Fibroblast of lung (primary cell): ENCODE measurements around the gene CRIP2. TPM values are rescaled to one million over a fixed set of nuclear protein-coding genes. Genes with fewer than 3 reads are reported as not detected.

ENCODE experiments used
- DNase-seq, 2 donors: peaks; one replicate each; pipeline versions ENCODE4 v3.0.0 to v3.0.0-alpha.2; 2010; ENCODE audit warnings: low read depth in 2 of 2
- H2AFZ ChIP-seq: 2 replicates; pipeline ENCODE4 v1.5.1; 2012; ENCODE audit warnings: low read length, control low read depth, inconsistent platforms
- H3K27ac ChIP-seq: 2 replicates; pipeline ENCODE4 v1.5.1; 2011; ENCODE audit warnings: low read length, control low read depth; ENCODE audit not compliant: insufficient read depth
- H3K27me3 ChIP-seq: 2 replicates; pipeline ENCODE4 v1.5.1; 2011; ENCODE audit warnings: mild to moderate bottlenecking, low read length; ENCODE audit not compliant: control insufficient read depth, insufficient read depth
- H3K36me3 ChIP-seq: 2 replicates; pipeline ENCODE4 v1.5.1; 2011; ENCODE audit warnings: low read length; ENCODE audit not compliant: control insufficient read depth, insufficient read depth
- H3K4me1 ChIP-seq: 2 replicates; pipeline ENCODE4 v1.5.1; 2011; ENCODE audit warnings: low read length; ENCODE audit not compliant: control insufficient read depth, insufficient read depth; ENCODE audit errors: extremely low read depth
- H3K4me2 ChIP-seq: 2 replicates; pipeline ENCODE4 v1.5.1; 2011; ENCODE audit warnings: low read length, control low read depth; ENCODE audit not compliant: insufficient read depth; ENCODE audit errors: extremely low read depth
- H3K4me3 ChIP-seq, 4 experiments: fragments of 200-600 bp in 1 of 4; sonication (generic) in 1 of 4; replicated peaks in 1 of 4; 2 replicates each; pipeline ENCODE4 v1.5.1; 2011 to 2016; ENCODE audit warnings: low read length in 4 of 4, low read depth in 3 of 4, mild to moderate bottlenecking in 3 of 4, control low read depth in 2 of 4, inconsistent platforms in 1 of 4, mixed read lengths in 1 of 4; ENCODE audit not compliant: insufficient read depth in 1 of 4; ENCODE audit errors: control extremely low read depth in 1 of 4
- H3K79me2 ChIP-seq: 2 replicates; pipeline ENCODE4 v1.5.1; 2012; ENCODE audit warnings: mild to moderate bottlenecking, low read length, inconsistent platforms; ENCODE audit not compliant: control insufficient read depth, insufficient read depth
- H3K9ac ChIP-seq: 2 replicates; pipeline ENCODE4 v1.5.1; 2011; ENCODE audit warnings: mild to moderate bottlenecking, low read length, control low read depth; ENCODE audit not compliant: insufficient read depth
- H3K9me3 ChIP-seq: 2 replicates; pipeline ENCODE4 v1.5.1; 2012; ENCODE audit warnings: low read depth, low read length; ENCODE audit not compliant: control insufficient read depth, insufficient read depth
- H4K20me1 ChIP-seq: 2 replicates; pipeline ENCODE4 v1.5.1; 2011; ENCODE audit warnings: low read length; ENCODE audit not compliant: control insufficient read depth, insufficient read depth; ENCODE audit errors: extremely low read depth
- EZH2 ChIP-seq: IDR thresholded peaks from 2 replicates; pipeline ENCODE4 v1.5.1; 2012; ENCODE audit warnings: low read length, control low read depth, mild to moderate bottlenecking; ENCODE audit errors: missing control alignments
- polyA plus RNA-seq, 2 donors: library from polyadenylated mRNA; depleted of rRNA in 1 of 2; stranded (reverse) in 1 of 2; unstranded in 1 of 2; fragments of >200 nt; gene quantifications; 2 replicates each; pipeline ENCODE4 v1.2.1, GENCODE V29; 2011 to 2012; ENCODE audit warnings: missing spikeins in 1 of 2
- total RNA-seq: library from RNA; depleted of rRNA; stranded (reverse); fragments of >200 nt; gene quantifications from 2 replicates; pipeline ENCODE4 v1.2.1, GENCODE V29; 2014
- TF ChIP-seq, protein P1 (sequence below), 2 donors: IDR thresholded peaks in 1 of 2; conservative IDR thresholded peaks in 1 of 2; 1 replicate in 1 of 2; 2 replicates in 1 of 2; pipeline ENCODE4 v1.5.1; 2011 to 2012; ENCODE audit warnings: low read length in 2 of 2, control low read depth in 1 of 2, inconsistent platforms in 1 of 2, low read depth in 1 of 2, mild to moderate bottlenecking in 1 of 2

The CRIP2 gene
- total and polyA plus RNA-seq, 2 donors (not counting 1 experiment from before 2014, with no cell fraction given), result 58.9 to 68.5 TPM

DNA sequence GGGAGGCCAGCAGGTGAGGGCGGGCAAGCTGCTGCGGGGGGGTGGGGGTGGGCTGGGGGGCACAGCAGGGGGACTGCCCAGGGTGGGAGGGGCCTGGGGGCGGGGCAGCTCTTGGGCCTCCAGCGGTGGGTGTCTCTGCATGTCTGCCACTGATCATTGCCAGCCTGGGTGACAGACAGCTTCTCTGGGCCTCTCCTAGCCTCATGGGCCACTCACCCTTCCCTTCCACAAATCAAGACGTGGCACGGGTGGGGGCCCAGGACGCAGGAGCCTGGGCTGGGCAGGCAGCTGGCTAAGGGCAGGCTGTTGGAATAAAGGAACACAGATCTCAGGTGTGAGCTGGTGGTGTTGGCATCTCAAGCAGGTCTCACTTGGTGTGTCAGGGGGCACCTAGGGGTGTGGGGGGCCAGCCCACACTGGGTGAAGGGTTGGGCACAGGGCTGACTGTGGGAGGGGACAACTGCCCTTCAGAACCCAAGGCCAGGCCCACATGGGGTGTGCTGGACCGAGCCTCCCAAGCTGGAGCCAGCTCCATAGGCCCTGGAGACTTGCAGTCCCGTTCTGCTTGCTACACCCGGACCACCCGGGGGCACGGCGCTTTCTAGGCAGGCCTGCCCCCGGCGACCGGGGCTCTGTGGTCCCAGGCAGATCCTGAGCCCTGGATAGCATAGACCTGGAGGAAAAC lies 19.4 kb downstream of the CRIP2 start:
- H3K9me3 ChIP-seq, result no peaks in the 10 kb centered on the region
- H3K79me2 ChIP-seq, result peaks cover 3% of the 10 kb centered on the region
- H2AFZ ChIP-seq, result no peak overlapping the region
- H3K27ac ChIP-seq, result no peak overlapping the region
- no peak overlapping the region for H3K9ac ChIP-seq
- H3K27me3 ChIP-seq, result no peaks in the 10 kb centered on the region
- H3K36me3 ChIP-seq, result no peaks in the 10 kb centered on the region
- no peak overlapping the region for H3K4me2 ChIP-seq
- H4K20me1 ChIP-seq, result no peaks in the 10 kb centered on the region
- no peak for DNase-seq
- H3K4me3 ChIP-seq, result no peak overlapping the region
- peaks cover 4% of the 10 kb centered on the region for H3K4me1 ChIP-seq
- no peak for TF ChIP-seq EZH2
- TF ChIP-seq, protein P1, sequence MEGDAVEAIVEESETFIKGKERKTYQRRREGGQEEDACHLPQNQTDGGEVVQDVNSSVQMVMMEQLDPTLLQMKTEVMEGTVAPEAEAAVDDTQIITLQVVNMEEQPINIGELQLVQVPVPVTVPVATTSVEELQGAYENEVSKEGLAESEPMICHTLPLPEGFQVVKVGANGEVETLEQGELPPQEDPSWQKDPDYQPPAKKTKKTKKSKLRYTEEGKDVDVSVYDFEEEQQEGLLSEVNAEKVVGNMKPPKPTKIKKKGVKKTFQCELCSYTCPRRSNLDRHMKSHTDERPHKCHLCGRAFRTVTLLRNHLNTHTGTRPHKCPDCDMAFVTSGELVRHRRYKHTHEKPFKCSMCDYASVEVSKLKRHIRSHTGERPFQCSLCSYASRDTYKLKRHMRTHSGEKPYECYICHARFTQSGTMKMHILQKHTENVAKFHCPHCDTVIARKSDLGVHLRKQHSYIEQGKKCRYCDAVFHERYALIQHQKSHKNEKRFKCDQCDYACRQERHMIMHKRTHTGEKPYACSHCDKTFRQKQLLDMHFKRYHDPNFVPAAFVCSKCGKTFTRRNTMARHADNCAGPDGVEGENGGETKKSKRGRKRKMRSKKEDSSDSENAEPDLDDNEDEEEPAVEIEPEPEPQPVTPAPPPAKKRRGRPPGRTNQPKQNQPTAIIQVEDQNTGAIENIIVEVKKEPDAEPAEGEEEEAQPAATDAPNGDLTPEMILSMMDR (conservative IDR thresholded peaks at IDR 0.05 in 1 of 2, IDR thresholded peaks at IDR 0.05 in 1 of 2; ENCODE audit: low read depth in 1 of 2, low read length in 2 of 2), result no peak

DNA sequence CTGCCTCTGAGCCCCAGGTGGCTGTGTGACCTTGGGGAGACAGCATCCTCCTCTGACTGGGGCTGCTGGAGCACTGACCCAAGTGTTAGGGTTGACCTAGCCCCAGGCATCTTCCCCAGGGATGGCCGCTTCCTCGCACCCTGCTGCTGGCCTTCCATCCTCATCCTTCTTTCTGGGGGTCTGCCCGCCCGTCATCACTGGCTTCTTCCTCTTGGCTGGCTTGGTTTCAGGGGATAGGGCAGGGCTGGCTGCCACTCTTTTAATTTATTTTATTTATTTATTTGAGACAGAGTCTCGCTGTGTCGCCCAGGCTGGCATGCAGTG lies 19.9 kb downstream of the CRIP2 start:
- no peak for DNase-seq
- Histone ChIP-seq H3K27me3 (no peaks in the 10 kb centered on the region), H3K4me1 (no peaks in the 10 kb centered on the region), H3K79me2 (peaks cover 3% of the 10 kb centered on the region), H3K36me3 (no peaks in the 10 kb centered on the region), H3K4me3 (no peak overlapping the region), H3K27ac (no peak overlapping the region), H2AFZ (no peak overlapping the region), H3K4me2 (no peak overlapping the region), H4K20me1 (no peaks in the 10 kb centered on the region), H3K9ac (no peak overlapping the region), H3K9me3 (no peaks in the 10 kb centered on the region)
- no peak for TF ChIP-seq EZH2
- TF ChIP-seq, protein P1 (conservative IDR thresholded peaks at IDR 0.05 in 1 of 2, IDR thresholded peaks at IDR 0.05 in 1 of 2; ENCODE audit: low read depth in 1 of 2, low read length in 2 of 2), result no peak

DNA sequence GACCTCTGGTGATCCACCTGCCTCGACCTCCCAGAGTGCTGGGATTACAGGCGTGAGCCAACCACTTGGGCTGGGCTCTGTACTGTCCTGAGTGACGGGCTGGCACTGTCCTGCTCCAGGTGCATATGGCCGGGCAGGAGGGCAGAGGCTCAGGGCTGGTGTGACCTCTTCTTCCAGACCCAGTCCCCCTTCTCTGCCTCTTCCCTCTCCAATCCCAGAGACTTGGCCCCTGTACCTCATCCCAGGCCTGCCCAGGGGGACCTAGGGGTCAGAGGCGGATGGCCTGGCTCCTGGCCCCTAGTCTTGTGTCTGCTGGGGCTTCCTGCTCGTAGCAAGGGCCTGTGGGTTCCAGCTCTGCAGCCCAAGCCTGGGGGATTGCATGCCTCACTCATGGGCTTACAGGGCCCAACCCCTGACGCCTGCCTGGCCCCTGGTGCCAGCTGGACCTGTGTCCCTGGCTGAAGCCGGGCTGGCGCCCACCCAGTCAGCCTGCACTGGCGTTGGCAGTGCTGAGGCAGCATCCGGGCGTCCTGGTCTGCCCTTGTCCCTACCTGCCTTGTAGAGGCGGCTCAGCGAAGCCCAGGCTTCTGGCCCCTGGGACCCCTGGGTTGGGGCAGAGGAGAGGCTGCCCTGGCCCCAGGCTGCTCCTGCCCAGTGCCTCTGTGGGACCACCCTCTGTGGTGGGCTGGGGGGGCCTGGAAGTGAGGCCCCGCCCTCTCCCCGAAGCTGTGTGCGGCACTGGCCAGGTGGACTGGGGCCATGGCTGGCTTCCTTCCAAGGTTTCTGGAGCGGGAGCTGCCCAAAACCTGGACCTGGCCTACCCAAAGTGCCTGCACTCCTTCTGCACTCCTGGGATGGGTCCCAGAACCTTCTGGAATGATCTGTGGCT lies 20.7 kb downstream of the CRIP2 start:
- H3K4me3 ChIP-seq, result no peak overlapping the region
- H3K4me1 ChIP-seq, result no peaks in the 10 kb centered on the region
- DNase-seq, result no peak
- no peak overlapping the region for H3K9ac ChIP-seq
- no peak overlapping the region for H2AFZ ChIP-seq
- H3K79me2 ChIP-seq, result peaks cover 3% of the 10 kb centered on the region
- no peaks in the 10 kb centered on the region for H3K9me3 ChIP-seq
- H3K27ac ChIP-seq, result no peak overlapping the region
- H3K36me3 ChIP-seq, result no peaks in the 10 kb centered on the region
- H3K27me3 ChIP-seq, result no peaks in the 10 kb centered on the region
- TF ChIP-seq, protein P1 (conservative IDR thresholded peaks at IDR 0.05 in 1 of 2, IDR thresholded peaks at IDR 0.05 in 1 of 2; ENCODE audit: low read depth in 1 of 2, low read length in 2 of 2), result no peak
- TF ChIP-seq EZH2, result no peak
- no peak overlapping the region for H3K4me2 ChIP-seq
- H4K20me1 ChIP-seq, result no peaks in the 10 kb centered on the region
